DOHH2 (cell line): Measurements from ENCODE around the gene TCEA2.

ENCODE experiments used
- H3F3A ChIP-seq: fragments of 200-600 bp; sonication (generic), shearing (Covaris generic); 2 replicates; pipeline ENCODE4 v1.6.0; 2016; ENCODE audit warnings: antibody characterized with exemption, mild to moderate bottlenecking; ENCODE audit not compliant: control insufficient read depth, insufficient read depth
- H3K27ac ChIP-seq: fragments of 200-600 bp; sonication (generic); 2 replicates; pipeline ENCODE4 v1.5.1; 2014; ENCODE audit warnings: low read depth, mild to moderate bottlenecking, low read length, moderate library complexity
- H3K27me3 ChIP-seq: fragments of 200-600 bp; sonication (generic); 2 replicates; pipeline ENCODE4 v1.6.1; 2014; ENCODE audit warnings: mild to moderate bottlenecking, low read length, mixed read lengths; ENCODE audit not compliant: control insufficient read depth
- H3K36me3 ChIP-seq: fragments of 200-600 bp; sonication (generic); 2 replicates; pipeline ENCODE4 v1.6.1; 2014; ENCODE audit warnings: mild to moderate bottlenecking, low read length, moderate library complexity, mixed read lengths; ENCODE audit not compliant: control insufficient read depth
- H3K4me1 ChIP-seq: fragments of 200-600 bp; sonication (generic); 2 replicates; pipeline ENCODE4 v1.6.1; 2014; ENCODE audit warnings: mild to moderate bottlenecking, low read length, mixed read lengths; ENCODE audit not compliant: control insufficient read depth
- H3K4me2 ChIP-seq: fragments of 200-600 bp; sonication (generic); 2 replicates; pipeline ENCODE4 v1.6.0; 2014; ENCODE audit warnings: mild to moderate bottlenecking, low read length, moderate library complexity
- H3K4me3 ChIP-seq: fragments of 200-600 bp; sonication (generic); 2 replicates; pipeline ENCODE4 v1.5.1; 2014; ENCODE audit warnings: mild to moderate bottlenecking, low read length, mixed read lengths
- H3K79me2 ChIP-seq: fragments of 200-600 bp; sonication (generic); 2 replicates; pipeline ENCODE4 v1.6.1; 2014; ENCODE audit warnings: mild to moderate bottlenecking, low read length, mixed read lengths; ENCODE audit not compliant: control insufficient read depth
- H3K9me2 ChIP-seq: fragments of 200-600 bp; sonication (generic); replicated peaks from 2 replicates; pipeline ENCODE4 v1.6.1; 2014; ENCODE audit warnings: mild to moderate bottlenecking, low read length, mixed read lengths; ENCODE audit not compliant: control insufficient read depth
- H3K9me3 ChIP-seq: fragments of 200-600 bp; sonication (generic); 2 replicates; pipeline ENCODE4 v1.6.1; 2014; ENCODE audit warnings: antibody characterized with exemption, low read length, mixed read lengths; ENCODE audit not compliant: control insufficient read depth, insufficient read depth
- H4K20me1 ChIP-seq: fragments of 200-600 bp; sonication (generic); 2 replicates; pipeline ENCODE4 v1.6.0; 2014; ENCODE audit warnings: low read depth, mild to moderate bottlenecking, antibody characterized with exemption, low read length, moderate library complexity; ENCODE audit not compliant: control insufficient read depth, insufficient read depth
- EZH2phosphoT487 ChIP-seq: fragments of 200-600 bp; sonication (generic); IDR thresholded peaks from 2 replicates; pipeline ENCODE4 v1.6.1; 2017; ENCODE audit warnings: borderline replicate concordance, mild to moderate bottlenecking, antibody characterized with exemption, low read length, moderate library complexity, mixed read lengths
- TF ChIP-seq, protein P1 (sequence below): fragments of 200-600 bp; sonication (generic); IDR thresholded peaks from one replicate; pipeline ENCODE4 v1.5.1; 2014; ENCODE audit warnings: antibody characterized with exemption, mild to moderate bottlenecking, low read depth, low read length; ENCODE audit not compliant: poor library complexity, severe bottlenecking

TCEA2 gene

DNA sequence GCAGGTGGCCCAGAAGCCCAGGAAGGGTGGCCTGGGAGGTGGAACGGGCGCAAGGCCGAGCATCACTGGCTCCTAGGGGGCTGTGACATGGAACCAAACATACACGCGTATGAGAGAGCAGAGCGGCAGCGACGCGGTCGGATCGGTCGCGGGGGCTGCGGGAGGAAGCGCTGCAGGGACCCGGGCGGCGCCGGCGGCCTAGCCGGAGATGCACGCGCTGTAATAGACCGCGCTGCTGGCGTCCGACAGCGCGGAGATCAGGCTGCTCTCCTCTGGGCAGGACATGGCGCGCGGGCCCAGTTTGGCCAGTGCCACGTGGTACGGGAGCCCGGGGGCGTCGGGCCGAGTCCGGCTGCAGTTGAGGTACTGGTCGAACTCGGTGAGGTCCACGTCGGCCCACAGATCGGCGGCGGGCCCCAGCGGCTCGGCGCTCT is 15.0 kb upstream of the TCEA2 start:
- TF ChIP-seq, protein P1, sequence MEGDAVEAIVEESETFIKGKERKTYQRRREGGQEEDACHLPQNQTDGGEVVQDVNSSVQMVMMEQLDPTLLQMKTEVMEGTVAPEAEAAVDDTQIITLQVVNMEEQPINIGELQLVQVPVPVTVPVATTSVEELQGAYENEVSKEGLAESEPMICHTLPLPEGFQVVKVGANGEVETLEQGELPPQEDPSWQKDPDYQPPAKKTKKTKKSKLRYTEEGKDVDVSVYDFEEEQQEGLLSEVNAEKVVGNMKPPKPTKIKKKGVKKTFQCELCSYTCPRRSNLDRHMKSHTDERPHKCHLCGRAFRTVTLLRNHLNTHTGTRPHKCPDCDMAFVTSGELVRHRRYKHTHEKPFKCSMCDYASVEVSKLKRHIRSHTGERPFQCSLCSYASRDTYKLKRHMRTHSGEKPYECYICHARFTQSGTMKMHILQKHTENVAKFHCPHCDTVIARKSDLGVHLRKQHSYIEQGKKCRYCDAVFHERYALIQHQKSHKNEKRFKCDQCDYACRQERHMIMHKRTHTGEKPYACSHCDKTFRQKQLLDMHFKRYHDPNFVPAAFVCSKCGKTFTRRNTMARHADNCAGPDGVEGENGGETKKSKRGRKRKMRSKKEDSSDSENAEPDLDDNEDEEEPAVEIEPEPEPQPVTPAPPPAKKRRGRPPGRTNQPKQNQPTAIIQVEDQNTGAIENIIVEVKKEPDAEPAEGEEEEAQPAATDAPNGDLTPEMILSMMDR, result no peak
- no peak for TF ChIP-seq EZH2phosphoT487
- H3K27me3 ChIP-seq, result peaks cover 31% of the 10 kb centered on the region
- H3K9me3 ChIP-seq, result no peaks in the 10 kb centered on the region
- H3K9me2 ChIP-seq, result no peaks in the 10 kb centered on the region
- no peaks in the 10 kb centered on the region for H3K79me2 ChIP-seq
- H3K4me3 ChIP-seq, result no peak overlapping the region
- no peak overlapping the region for H3K4me2 ChIP-seq
- H3K27ac ChIP-seq, result no peak overlapping the region
- H3K36me3 ChIP-seq, result no peaks in the 10 kb centered on the region
- peaks cover 11% of the 10 kb centered on the region for H3F3A ChIP-seq
- no peaks in the 10 kb centered on the region; the same call in 1 of the 2 replicates for H3K4me1 ChIP-seq
- H4K20me1 ChIP-seq, result no peaks in the 10 kb centered on the region

DNA sequence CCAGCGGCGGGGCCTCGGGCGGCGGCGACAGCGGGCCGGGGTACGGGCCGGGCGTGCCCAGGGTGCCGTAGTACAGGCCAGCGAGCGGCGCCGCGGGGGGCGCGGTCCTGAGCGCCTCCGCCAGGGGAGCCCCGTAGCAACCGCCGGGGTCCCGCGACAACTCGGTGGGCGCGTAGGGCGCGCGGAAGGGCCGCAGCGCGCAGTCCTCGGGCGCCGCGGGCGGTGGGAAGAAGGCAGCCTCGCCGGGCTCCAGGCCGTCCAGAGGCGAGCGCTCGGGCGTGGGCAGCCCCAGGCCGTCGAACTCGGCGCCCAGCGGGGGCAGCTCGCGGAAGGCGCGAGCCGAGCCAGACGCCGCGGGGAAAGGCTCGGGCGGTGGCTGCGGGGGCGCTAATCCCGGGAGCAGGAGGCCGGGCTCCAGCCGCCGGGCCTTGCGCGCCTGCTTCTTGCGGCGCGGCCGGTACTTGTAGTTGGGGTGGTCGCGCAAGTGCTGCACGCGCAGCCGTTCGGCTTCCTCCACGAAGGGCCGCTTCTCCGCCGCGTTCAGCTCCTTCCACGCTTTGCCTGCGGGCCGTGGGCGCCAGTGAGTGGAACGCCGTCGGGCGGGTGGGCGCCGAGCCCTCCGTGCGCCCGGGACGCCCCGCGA is 14.5 kb upstream of the TCEA2 start:
- Histone ChIP-seq H3K27ac (no peak overlapping the region), H3K27me3 (peaks cover 35% of the 10 kb centered on the region), H3K4me1 (no peaks in the 10 kb centered on the region; the same call in 1 of the 2 replicates), H3K4me2 (no peak overlapping the region), H4K20me1 (no peaks in the 10 kb centered on the region), H3K4me3 (no peak overlapping the region), H3K36me3 (no peaks in the 10 kb centered on the region), H3K9me2 (no peaks in the 10 kb centered on the region), H3K9me3 (no peaks in the 10 kb centered on the region), H3F3A (peaks cover 7% of the 10 kb centered on the region), H3K79me2 (no peaks in the 10 kb centered on the region)
- TF ChIP-seq, protein P1, result no peak
- TF ChIP-seq EZH2phosphoT487, result no peak

DNA sequence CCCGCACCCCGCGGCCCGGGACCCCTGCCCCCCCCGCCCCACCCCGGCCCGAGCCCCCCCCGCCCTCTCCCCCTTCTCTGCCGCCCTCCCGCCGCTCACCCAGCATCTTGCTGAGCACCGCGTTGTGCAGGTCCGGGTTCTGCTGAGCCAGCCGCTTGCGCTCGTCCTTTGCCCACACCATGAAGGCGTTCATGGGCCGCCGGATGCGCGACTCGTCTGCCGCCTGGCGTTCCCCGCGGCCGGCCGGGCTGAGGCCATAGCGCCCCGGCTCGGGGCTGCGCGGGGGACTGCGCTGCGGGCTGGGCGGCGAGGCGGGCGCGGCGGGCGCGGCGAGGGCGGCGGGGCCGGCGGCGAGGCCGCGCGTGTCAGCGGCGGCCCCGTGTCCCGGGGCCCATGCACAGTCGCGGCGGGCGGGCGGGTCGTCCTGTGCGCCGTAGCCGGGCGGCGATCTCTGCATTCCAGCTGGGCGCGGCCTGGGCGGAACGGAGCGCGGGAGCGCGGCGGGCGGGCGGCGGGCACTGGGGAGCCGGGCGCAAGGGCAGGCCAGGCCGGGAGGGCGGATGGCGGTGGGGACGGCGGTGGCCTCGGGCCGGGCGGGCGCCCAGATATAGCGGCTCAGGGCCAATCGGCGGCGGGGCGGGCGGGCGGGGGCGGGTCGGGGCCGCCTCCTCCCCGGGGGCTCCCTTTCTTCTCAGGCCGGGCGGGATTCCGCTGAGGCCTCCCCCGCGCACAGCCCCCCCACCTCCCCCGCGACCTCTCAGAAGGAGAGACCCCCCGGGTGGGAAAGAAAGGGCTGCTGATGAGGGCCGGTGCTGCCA is 13.7 kb upstream of the TCEA2 start, which contains the start of gene SOX18:
TSS of gene SOX18 (minus strand) at position 580 of the 818 bp plus-strand sequence. CDS start at position 457, 123 bp downstream.
- no peaks in the 10 kb centered on the region; the same call in 1 of the 2 replicates for H3F3A ChIP-seq
- H3K27me3 ChIP-seq, result peaks cover 41% of the 10 kb centered on the region
- TF ChIP-seq, protein P1, result no peak
- TF ChIP-seq EZH2phosphoT487, result no peak
- no peaks in the 10 kb centered on the region for H3K9me2 ChIP-seq
- H3K4me3 ChIP-seq, result no peak within 1 kb of the TSS
- H4K20me1 ChIP-seq, result no peaks in the 10 kb centered on the region
- H3K36me3 ChIP-seq, result no peaks in the 10 kb centered on the region
- H3K4me2 ChIP-seq, result no peak within 1 kb of the TSS; the same call in 1 of the 2 replicates
- H3K4me1 ChIP-seq, result no peaks in the 10 kb centered on the region; the same call in 1 of the 2 replicates
- H3K79me2 ChIP-seq, result no peaks in the 10 kb centered on the region
- H3K9me3 ChIP-seq, result no peaks in the 10 kb centered on the region
- no peak within 1 kb of the TSS for H3K27ac ChIP-seq
